WTC11 (cell line): Measurements from ENCODE around the gene MRPS18A. TPM values are rescaled to one million over a fixed set of nuclear protein-coding genes. Genes with fewer than 3 reads are reported as not detected.

ENCODE experiments used
- ATAC-seq: fragments of 200-7000 bp; cut with Tn5 transposase; 2 replicates; pipeline ENCODE4 v1.10.0; 2021; ENCODE audit warnings: mild to moderate bottlenecking, moderate library complexity
- CTCF ChIA-PET: fragments of 300-600 bp; sonication (Branson Sonifier 250); formaldehyde crosslinking; loops from one replicate; lab custom pipeline; 2021; ENCODE audit warnings: antibody characterized with exemption; lab: Charles Lee
- POLR2A ChIA-PET: fragments of 350-600 bp; sonication (Branson Sonifier 250); formaldehyde crosslinking; loops from one replicate; lab custom pipeline; 2021; ENCODE audit warnings: antibody characterized with exemption; lab: Charles Lee
- DNase-seq: peaks from one replicate; pipeline ENCODE4 v3.0.0; 2021; ENCODE audit warnings: low spot score
- H3K27ac Mint-ChIP-seq: 2 replicates; pipeline ENCODE4 v1.8.0; 2021; ENCODE audit warnings: mixed read lengths
- H3K27me3 Mint-ChIP-seq: 2 replicates; pipeline ENCODE4 v1.8.0; 2021; ENCODE audit warnings: low read depth, mild to moderate bottlenecking, moderate library complexity, mixed read lengths
- H3K36me3 Mint-ChIP-seq: 2 replicates; pipeline ENCODE4 v1.8.0; 2021; ENCODE audit warnings: mixed read lengths
- H3K4me1 Mint-ChIP-seq: 2 replicates; pipeline ENCODE4 v1.8.0; 2022; ENCODE audit warnings: mixed read lengths
- H3K4me3 Mint-ChIP-seq: 2 replicates; pipeline ENCODE4 v1.8.0; 2021; ENCODE audit warnings: mild to moderate bottlenecking, moderate library complexity, mixed read lengths
- H3K9me3 Mint-ChIP-seq: 2 replicates; pipeline ENCODE4 v1.8.0; 2021; ENCODE audit warnings: mixed read lengths
- AFF4 ChIP-seq: sonication (generic); formaldehyde crosslinking; IDR thresholded peaks from 2 replicates; pipeline ENCODE4 v1.8.1; 2023; ENCODE audit warnings: mild to moderate bottlenecking, missing genetic modification reagents, borderline replicate concordance
- ATF6 ChIP-seq: sonication (generic); formaldehyde crosslinking; IDR thresholded peaks from 2 replicates; pipeline ENCODE4 v1.8.1; 2023; ENCODE audit warnings: mild to moderate bottlenecking, missing genetic modification reagents
- CDX4 ChIP-seq: fragments of 250-450 bp; sonication (Bioruptor Pico); IDR thresholded peaks from 2 replicates; pipeline ENCODE4 v1.9.0; 2021; ENCODE audit warnings: moderate library complexity, mild to moderate bottlenecking, inconsistent platforms, borderline replicate concordance
- ELF4 ChIP-seq: sonication (generic); formaldehyde crosslinking; IDR thresholded peaks from 2 replicates; pipeline ENCODE4 v1.8.1; 2022; ENCODE audit warnings: low read depth, mild to moderate bottlenecking, moderate library complexity, missing genetic modification reagents
- EMX1 ChIP-seq: fragments of 250-450 bp; sonication (Bioruptor Pico); IDR thresholded peaks from 2 replicates; pipeline ENCODE4 v1.8.0; 2021; ENCODE audit warnings: mild to moderate bottlenecking
- FOXJ3 ChIP-seq: sonication (generic); formaldehyde crosslinking; IDR thresholded peaks from 2 replicates; pipeline ENCODE4 v1.9.0; 2021; ENCODE audit warnings: missing genetic modification reagents, mild to moderate bottlenecking, borderline replicate concordance
- FOXP1 ChIP-seq: sonication (generic); formaldehyde crosslinking; IDR thresholded peaks from 2 replicates; pipeline ENCODE4 v1.8.0; 2022; ENCODE audit warnings: missing genetic modification reagents, mild to moderate bottlenecking, moderate library complexity, borderline replicate concordance
- IRF1 ChIP-seq: sonication (generic); formaldehyde crosslinking; IDR thresholded peaks from 2 replicates; pipeline ENCODE4 v1.8.0; 2023; ENCODE audit warnings: missing genetic modification reagents
- MAX ChIP-seq: sonication (generic); formaldehyde crosslinking; IDR thresholded peaks from 2 replicates; pipeline ENCODE4 v1.8.0; 2022; ENCODE audit warnings: mild to moderate bottlenecking, missing genetic modification reagents
- PRRX2 ChIP-seq: fragments of 250-450 bp; sonication (Bioruptor Pico); IDR thresholded peaks from 2 replicates; pipeline ENCODE4 v1.8.0; 2021; ENCODE audit warnings: mild to moderate bottlenecking
- RELA ChIP-seq: sonication (generic); formaldehyde crosslinking; IDR thresholded peaks from 2 replicates; pipeline ENCODE4 v1.8.1; 2022; ENCODE audit warnings: missing genetic modification reagents, mild to moderate bottlenecking, borderline replicate concordance
- RORB ChIP-seq: fragments of 250-450 bp; sonication (Bioruptor Pico); IDR thresholded peaks from 2 replicates; pipeline ENCODE4 v1.9.0; 2021; ENCODE audit warnings: mild to moderate bottlenecking
- SMAD4 ChIP-seq: sonication (generic); formaldehyde crosslinking; IDR thresholded peaks from 2 replicates; pipeline ENCODE4 v1.8.0; 2022; ENCODE audit warnings: mild to moderate bottlenecking, missing genetic modification reagents
- SOX15 ChIP-seq: fragments of 250-450 bp; sonication (Bioruptor Pico); IDR thresholded peaks from 2 replicates; pipeline ENCODE4 v1.9.0; 2021; ENCODE audit warnings: mild to moderate bottlenecking
- USF1 ChIP-seq: sonication (generic); formaldehyde crosslinking; IDR thresholded peaks from 2 replicates; pipeline ENCODE4 v1.8.0; 2022; ENCODE audit warnings: mild to moderate bottlenecking, missing genetic modification reagents
- ZBTB43 ChIP-seq: sonication (generic); formaldehyde crosslinking; IDR thresholded peaks from 2 replicates; pipeline ENCODE4 v1.8.1; 2023; ENCODE audit warnings: mild to moderate bottlenecking, missing genetic modification reagents
- ZMAT4 ChIP-seq: fragments of 250-450 bp; sonication (Bioruptor Pico); IDR thresholded peaks from 2 replicates; pipeline ENCODE4 v1.9.0; 2021; ENCODE audit warnings: mild to moderate bottlenecking
- ZNF138 ChIP-seq: sonication (generic); formaldehyde crosslinking; conservative IDR thresholded peaks from 2 replicates; pipeline ENCODE4 v1.8.1; 2022; ENCODE audit warnings: mild to moderate bottlenecking, moderate library complexity, missing genetic modification reagents
- ZNF317 ChIP-seq: sonication (generic); formaldehyde crosslinking; IDR thresholded peaks from 2 replicates; pipeline ENCODE4 v1.8.1; 2023; ENCODE audit warnings: low read depth, mild to moderate bottlenecking, moderate library complexity, missing genetic modification reagents, borderline replicate concordance
- ZNF671 ChIP-seq: fragments of 250-450 bp; sonication (Bioruptor Pico); IDR thresholded peaks from 2 replicates; pipeline ENCODE4 v1.8.0; 2021; ENCODE audit warnings: mild to moderate bottlenecking
- total RNA-seq: library from RNA; stranded (reverse); gene quantifications from 3 replicates; pipeline ENCODE4 v1.2.3, GENCODE V29; 2021

The MRPS18A gene
- total RNA-seq, 1 experiment from 2014 or later = 61.6 TPM

GRCh38 chr6:43623880-43624785 is 63.5 kb downstream of the MRPS18A start:
- no peak for DNase-seq
- ChIA-PET POLR2A (no interaction called here), CTCF (no interaction called here)
- H3K27me3 Mint-ChIP-seq = no peaks in the 10 kb centered on the region
- peaks cover 61% of the 10 kb centered on the region for H3K36me3 Mint-ChIP-seq
- H3K27ac Mint-ChIP-seq = no peak overlapping the region
- peaks cover 8% of the 10 kb centered on the region for H3K4me1 Mint-ChIP-seq
- TF ChIP-seq ATF6 = no peak
- TF ChIP-seq AFF4 (CRISPR knock-in tag) = no peak
- TF ChIP-seq SOX15 (CRISPR knock-in tag) = no peak
- no peak for TF ChIP-seq RORB
- TF ChIP-seq ZBTB43 (CRISPR knock-in tag) = no peak
- TF ChIP-seq RELA = no peak
- TF ChIP-seq FOXJ3 (CRISPR knock-in tag) = no peak
- no peak for TF ChIP-seq ZNF138 (CRISPR knock-in tag)
- TF ChIP-seq EMX1 (CRISPR knock-in tag) = no peak
- no peak for TF ChIP-seq FOXP1 (CRISPR knock-in tag)
- TF ChIP-seq ZNF317 (CRISPR knock-in tag) = no peak
- no peak for TF ChIP-seq USF1 (CRISPR knock-in tag)
- no peak for TF ChIP-seq CDX4 (CRISPR knock-in tag)
- no peak for TF ChIP-seq IRF1 (CRISPR knock-in tag)
- TF ChIP-seq ZMAT4 (CRISPR knock-in tag) = no peak
- TF ChIP-seq PRRX2 (CRISPR knock-in tag) = no peak
- TF ChIP-seq MAX = no peak
- no peak for TF ChIP-seq SMAD4 (CRISPR knock-in tag)
- TF ChIP-seq ZNF671 (CRISPR knock-in tag) = no peak
- no peak for TF ChIP-seq ELF4 (CRISPR knock-in tag)
- ATAC-seq = no peak
- H3K9me3 Mint-ChIP-seq = no peaks in the 10 kb centered on the region
- H3K4me3 Mint-ChIP-seq = no peak overlapping the region
